Glomerular visceral epithelial cell (primary cell): ENCODE results near the gene ATP10B.

Source experiments
- DNase-seq: peaks from one replicate; pipeline ENCODE4 v3.0.0-alpha.2; 2016; ENCODE audit errors: extremely low spot score

ATP10B gene

GRCh38 chr5:160685695-160686094 is 166.3 kb downstream of the ATP10B start:
- DNase-seq: no peak

GRCh38 chr5:160685219-160685618 is 166.8 kb downstream of the ATP10B start:
- no peak for DNase-seq

- DNase-seq: no peak
These were observed 172.3 kb downstream of the ATP10B start for GRCh38 chr5:160679567-160680309.

- DNase-seq: no peak
These were observed 176.0 kb downstream of the ATP10B start for GRCh38 chr5:160675988-160676387.

GRCh38 chr5:160674901-160675300 is 177.1 kb downstream of the ATP10B start:
- no peak for DNase-seq

- DNase-seq: no peak
These were observed 179.5 kb downstream of the ATP10B start for GRCh38 chr5:160672521-160672920.

- DNase-seq: no peak
These were observed 183.7 kb downstream of the ATP10B start for GRCh38 chr5:160668356-160668755.

GRCh38 chr5:160667160-160667559 is 184.9 kb downstream of the ATP10B start:
- DNase-seq: no peak

- no peak for DNase-seq
These were observed 186.6 kb downstream of the ATP10B start for GRCh38 chr5:160665460-160665859.

GRCh38 chr5:160660132-160660531 is 191.9 kb downstream of the ATP10B start:
- DNase-seq: no peak

GRCh38 chr5:160657622-160658458 is 194.2 kb downstream of the ATP10B start:
- no peak for DNase-seq

GRCh38 chr5:160657068-160657507 is 194.9 kb downstream of the ATP10B start:
- DNase-seq: no peak

GRCh38 chr5:160655717-160656116 is 196.3 kb downstream of the ATP10B start:
- DNase-seq: no peak

GRCh38 chr5:160651692-160652645 is 200.0 kb downstream of the ATP10B start:
- no peak for DNase-seq

GRCh38 chr5:160649304-160649703 is 202.7 kb downstream of the ATP10B start:
- no peak for DNase-seq

- DNase-seq: no peak
These were observed 206.0 kb downstream of the ATP10B start for GRCh38 chr5:160646033-160646432.

- DNase-seq: no peak
These were observed 208.3 kb downstream of the ATP10B start for GRCh38 chr5:160643616-160644240.

- DNase-seq: no peak
These were observed 210.6 kb downstream of the ATP10B start for GRCh38 chr5:160641405-160641804.

- no peak for DNase-seq
These were observed 211.6 kb downstream of the ATP10B start for GRCh38 chr5:160640406-160640805.

GRCh38 chr5:160638161-160638742 is 213.8 kb downstream of the ATP10B start:
- peak; percentile 10 for DNase-seq
